Neural cell (in vitro differentiated cells): ENCODE measurements around the gene PPP1R8.

Source experiments
- CTCF ChIP-seq: fragments of 450-650 bp; IDR thresholded peaks from 2 replicates; pipeline ENCODE4 v1.5.1; 2014; ENCODE audit warnings: antibody characterized with exemption, mild to moderate bottlenecking, moderate library complexity; ENCODE audit not compliant: poor library complexity, severe bottlenecking
- EP300 ChIP-seq: fragments of 450-650 bp; conservative IDR thresholded peaks from 2 replicates; pipeline ENCODE4 v1.6.1; 2014; ENCODE audit warnings: antibody characterized with exemption, mild to moderate bottlenecking, moderate library complexity; ENCODE audit not compliant: poor library complexity, severe bottlenecking
- EZH2 ChIP-seq: fragments of 200-600, 300-800 bp; shearing (Covaris generic), sonication (generic); IDR thresholded peaks from 2 replicates; pipeline ENCODE4 v1.6.1; 2014; ENCODE audit warnings: antibody characterized with exemption, low read length, borderline replicate concordance, mild to moderate bottlenecking; ENCODE audit not compliant: insufficient read depth, poor library complexity, severe bottlenecking
- POLR2AphosphoS5 ChIP-seq: IDR thresholded peaks from 2 replicates; pipeline ENCODE4 v1.6.1; 2012
- RAD21 ChIP-seq: fragments of 450-650 bp; conservative IDR thresholded peaks from 2 replicates; pipeline ENCODE4 v1.6.1; 2014; ENCODE audit warnings: antibody characterized with exemption, mild to moderate bottlenecking, moderate library complexity

DNA sequence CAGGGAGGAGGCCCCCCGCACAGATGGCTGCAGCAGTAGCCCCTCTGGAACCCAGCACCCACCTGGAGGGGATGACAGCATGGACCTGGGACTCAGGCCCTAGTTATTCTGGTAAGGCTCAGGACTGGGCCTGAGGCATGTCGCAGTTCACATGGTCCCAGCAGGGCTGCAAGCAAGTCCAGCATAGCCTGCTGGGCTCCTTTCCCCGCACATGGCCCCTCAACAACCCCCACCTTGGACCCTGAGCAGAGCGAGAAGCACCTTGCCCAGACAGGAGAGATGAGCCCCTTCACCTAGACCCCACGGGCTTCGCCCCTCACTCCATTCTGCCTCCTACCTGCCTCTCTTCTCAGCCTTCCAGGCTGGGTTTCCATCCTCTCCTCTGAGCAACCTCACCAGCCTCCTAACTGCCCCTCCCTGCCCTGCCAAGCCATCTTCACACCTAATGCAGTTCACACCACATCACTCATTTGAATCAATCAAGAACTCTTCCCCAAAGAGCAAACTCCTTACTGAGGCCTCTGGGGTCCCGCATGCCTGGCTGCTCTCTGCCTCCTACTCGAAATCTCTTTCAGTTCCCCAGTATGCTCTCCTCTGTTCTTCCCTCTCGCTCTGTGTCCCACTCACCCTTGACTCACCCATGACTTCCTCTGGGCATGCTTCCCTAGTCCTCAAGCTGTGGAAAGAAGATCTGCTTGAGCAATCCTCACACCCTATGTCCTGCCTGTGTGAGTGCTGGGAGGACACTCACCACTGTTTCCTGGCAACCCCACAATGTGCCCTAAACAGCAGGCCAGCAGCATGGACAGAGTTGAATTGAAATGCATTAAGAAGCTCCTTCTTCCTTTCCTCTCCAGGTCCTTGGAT, 32.3 kb downstream of the PPP1R8 start:
- TF ChIP-seq CTCF (no peak), EZH2 (no peak), EP300 (no peak), RAD21 (no peak), POLR2AphosphoS5 (no peak)
